Epithelial cell of prostate (primary cell): ENCODE results near the gene PRSS21.

Experiments used
- DNase-seq: peaks from one replicate; pipeline ENCODE4 v3.0.0-alpha.2; 2011; ENCODE audit warnings: low read depth, low spot score
- H3K27ac ChIP-seq: fragments of 450-650 bp; 2 replicates; pipeline ENCODE4 v1.5.1; 2017; ENCODE audit warnings: mild to moderate bottlenecking

PRSS21 gene

GRCh38 chr16:2816751-2817339, at the start of gene PRSS21:
PRSS21 (plus strand) TSS chr16:2817237; CDS start chr16:2817269, 32 bp downstream.
- no peak within 1 kb of the TSS for H3K27ac ChIP-seq
- no peak for DNase-seq

GRCh38 chr16:2767891-2768290, 49.1 kb upstream of the PRSS21 start:
- peak overlapping the region; percentile 22 for H3K27ac ChIP-seq
- DNase-seq, result no peak

GRCh38 chr16:2768403-2769089, 48.5 kb upstream of the PRSS21 start:
- DNase-seq, result no peak
- peak overlapping the region; percentile 22 for H3K27ac ChIP-seq

GRCh38 chr16:2769100-2769529, 47.9 kb upstream of the PRSS21 start:
- H3K27ac ChIP-seq, result peak overlapping the region; percentile 22
- DNase-seq, result no peak

DNA sequence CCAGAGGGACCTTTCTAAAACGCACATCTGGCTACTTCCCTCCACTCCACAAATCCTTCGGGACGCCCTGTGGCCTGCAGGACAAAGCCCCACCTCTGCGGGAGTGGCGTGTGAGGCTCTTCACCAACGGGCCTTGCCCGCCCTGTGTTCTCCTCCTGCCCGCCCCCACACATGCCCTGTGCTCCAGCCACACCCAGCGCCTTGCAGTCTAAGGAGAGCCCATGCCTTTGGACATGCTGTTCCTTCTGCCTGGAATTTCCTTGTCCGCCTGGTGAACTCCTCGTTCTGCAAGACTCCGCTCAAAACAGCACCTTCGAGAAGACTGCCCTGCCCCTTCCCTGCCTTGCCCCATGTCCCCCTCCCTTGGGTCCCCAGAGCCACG, 47.4 kb upstream of the PRSS21 start:
- H3K27ac ChIP-seq, result peak overlapping the region; percentile 22
- DNase-seq, result no peak

- no peak for DNase-seq
- peak overlapping the region; percentile 22 for H3K27ac ChIP-seq
Measured at GRCh38 chr16:2770057-2770951, 46.7 kb upstream of the PRSS21 start.

- H3K27ac ChIP-seq, result no peak overlapping the region
- DNase-seq, result no peak
Measured at GRCh38 chr16:2771496-2772402, 45.3 kb upstream of the PRSS21 start.

- no peak for DNase-seq
- H3K27ac ChIP-seq, result peak overlapping the region; percentile 68
Measured at GRCh38 chr16:2773188-2773968, 43.7 kb upstream of the PRSS21 start.

GRCh38 chr16:2774161-2774891, 42.7 kb upstream of the PRSS21 start:
- peak overlapping the region; percentile 68 for H3K27ac ChIP-seq
- no peak for DNase-seq

DNA sequence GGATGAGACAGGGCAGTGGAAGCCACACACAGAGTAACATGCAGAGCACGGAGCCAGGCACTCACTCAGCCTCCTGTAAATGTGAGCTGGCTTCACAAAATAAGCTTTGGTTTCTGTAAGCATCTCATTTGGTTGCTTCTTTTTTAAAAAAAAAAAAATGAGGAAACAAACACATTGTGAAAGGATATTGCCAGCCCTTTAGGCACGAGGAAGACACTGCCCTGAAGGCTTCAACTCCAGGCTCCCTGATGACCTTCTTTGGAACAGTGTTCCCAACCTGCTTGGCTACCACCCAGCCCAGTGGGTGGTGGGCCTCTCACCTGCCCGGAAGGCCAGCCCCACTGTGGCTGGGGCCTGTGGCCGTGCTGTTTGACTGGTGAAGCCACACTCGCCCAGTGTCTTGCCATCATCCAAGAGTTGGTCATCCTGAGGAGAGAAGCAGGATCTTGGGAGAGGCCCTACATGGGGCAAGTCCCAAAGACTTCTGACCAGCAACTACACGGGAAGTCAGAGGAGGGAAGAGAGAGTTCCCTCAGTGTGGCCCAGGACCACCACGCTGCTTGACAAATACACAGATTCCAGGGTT, 41.8 kb upstream of the PRSS21 start:
- peak overlapping the region; percentile 68 for H3K27ac ChIP-seq
- no peak for DNase-seq

DNA sequence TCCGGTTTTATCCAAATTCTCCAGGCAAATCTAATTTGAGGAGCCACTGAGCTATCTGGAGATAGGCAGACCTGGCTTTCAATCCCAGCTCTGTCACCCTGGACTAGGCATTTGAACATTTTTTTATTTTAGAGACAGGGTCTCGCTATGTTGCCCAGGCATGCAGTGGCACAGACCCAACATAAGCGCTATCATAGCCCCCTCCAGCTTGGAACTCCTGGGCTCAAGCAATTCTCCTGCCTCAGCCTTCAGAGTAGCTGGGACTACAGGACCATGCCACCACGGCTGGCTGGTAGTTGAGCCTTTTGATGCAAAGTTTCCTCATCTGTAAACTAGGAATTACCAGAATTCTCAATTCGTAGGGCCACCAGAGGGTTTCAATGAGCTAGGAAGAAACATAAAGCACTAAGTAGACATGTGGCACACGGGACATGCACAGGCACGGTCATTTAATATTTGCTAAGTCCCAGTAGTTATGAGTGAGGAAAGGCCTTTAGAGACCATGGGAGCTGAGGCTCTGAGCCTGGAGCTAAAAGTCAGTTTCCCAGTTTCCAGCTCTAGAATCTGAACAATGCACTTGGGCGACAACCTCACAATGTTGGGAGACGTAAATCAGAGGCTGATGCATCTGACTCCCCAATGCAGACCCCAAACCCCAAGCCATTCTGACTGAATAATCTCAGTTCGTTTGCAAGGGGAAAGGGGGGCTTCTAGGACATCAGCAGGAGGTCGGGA, 41.1 kb upstream of the PRSS21 start:
- H3K27ac ChIP-seq, result peak overlapping the region; percentile 94
- DNase-seq, result no peak

DNA sequence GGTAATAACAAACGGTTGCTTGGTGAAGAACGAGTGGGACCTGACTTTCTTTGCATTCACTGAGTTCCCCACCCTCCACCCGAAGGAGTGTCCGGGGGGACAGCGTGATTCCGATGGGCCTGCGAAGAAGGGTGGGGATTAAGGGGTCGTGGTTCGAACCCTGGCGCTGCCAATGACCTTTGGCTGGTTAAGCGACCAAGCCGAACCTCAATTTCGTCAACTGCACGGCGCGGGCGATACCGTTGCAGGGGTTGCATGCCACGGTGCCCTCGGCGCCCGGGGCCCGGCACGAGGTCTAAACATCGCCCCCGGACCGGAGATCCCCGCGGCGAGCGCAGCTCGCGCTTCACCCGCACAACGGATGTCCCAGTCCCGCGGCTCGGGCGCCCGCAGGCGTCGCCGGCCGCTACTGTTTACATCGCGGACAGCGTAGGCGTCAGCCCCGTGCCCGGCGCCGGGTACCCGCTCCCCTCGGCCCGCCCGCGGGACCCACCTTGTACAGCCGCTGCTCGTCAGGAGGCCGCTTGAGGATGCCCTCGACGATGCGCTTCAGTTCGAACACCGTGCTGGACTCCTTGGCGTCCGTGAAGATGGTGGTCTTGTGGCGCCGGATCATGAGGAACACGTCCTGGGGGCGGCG, 40.4 kb upstream of the PRSS21 start:
- H3K27ac ChIP-seq, result peak overlapping the region; percentile 94
- DNase-seq, result no peak

DNA sequence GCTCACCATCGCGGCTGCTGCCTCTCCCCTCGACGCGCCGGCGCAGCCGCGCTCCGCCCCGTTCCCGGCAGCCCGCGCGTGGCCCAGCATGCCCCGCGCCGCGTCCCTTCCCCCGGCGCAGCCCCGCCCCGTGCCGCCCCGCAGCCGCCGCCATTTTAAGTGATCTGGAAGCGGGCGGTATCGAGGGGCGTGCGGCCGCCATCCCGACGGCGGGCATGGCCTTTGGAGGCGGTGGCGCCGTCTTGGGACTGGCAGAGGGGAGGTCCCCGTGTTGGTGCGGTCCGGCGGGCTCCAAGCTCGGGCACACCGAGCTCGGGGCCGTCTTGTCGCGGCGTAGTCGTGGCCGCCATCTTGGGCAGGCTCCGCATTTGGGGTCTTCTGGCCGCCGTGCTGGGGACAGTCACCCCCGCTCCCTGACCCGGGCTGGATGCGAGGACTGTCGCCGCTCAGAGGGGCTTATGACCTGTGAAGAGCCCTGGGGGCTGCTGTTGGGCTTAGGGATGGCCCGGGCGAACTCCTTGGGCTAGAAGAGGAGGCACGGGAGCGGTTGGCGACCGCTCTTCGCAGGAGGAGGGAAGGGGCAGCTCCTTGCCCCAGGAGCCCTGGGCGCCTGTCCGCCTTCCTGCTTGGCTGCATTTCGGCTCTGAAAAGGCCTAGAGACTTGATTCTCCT, 39.7 kb upstream of the PRSS21 start, which contains the start of gene ELOB:
Gene ELOB (minus strand): TSS at position 50 of the 672 bp plus-strand sequence. CDS start 41 bp downstream, at position 9.
- H3K27ac ChIP-seq, result peak within 1 kb of the TSS; percentile 94
- DNase-seq, result no peak

GRCh38 chr16:2777903-2778629, 39.0 kb upstream of the PRSS21 start:
- DNase-seq, result no peak
- H3K27ac ChIP-seq, result peak overlapping the region; percentile 94

- H3K27ac ChIP-seq, result peak overlapping the region; percentile 94
- DNase-seq, result no peak
Measured at GRCh38 chr16:2778630-2778958, 38.4 kb upstream of the PRSS21 start.
